GM19239 (cell line): ENCODE measurements around the gene C1orf35.

Source experiments
- DNase-seq: peaks from one replicate; pipeline ENCODE4 v3.0.0; 2011; ENCODE audit warnings: low spot score; ENCODE audit not compliant: insufficient read length
- FAIRE-seq: peaks from 2 replicates; lab custom pipeline; 2011; peaks lifted over from hg19 to GRCh38; lab: Jason Lieb, UNC

Gene C1orf35

DNA sequence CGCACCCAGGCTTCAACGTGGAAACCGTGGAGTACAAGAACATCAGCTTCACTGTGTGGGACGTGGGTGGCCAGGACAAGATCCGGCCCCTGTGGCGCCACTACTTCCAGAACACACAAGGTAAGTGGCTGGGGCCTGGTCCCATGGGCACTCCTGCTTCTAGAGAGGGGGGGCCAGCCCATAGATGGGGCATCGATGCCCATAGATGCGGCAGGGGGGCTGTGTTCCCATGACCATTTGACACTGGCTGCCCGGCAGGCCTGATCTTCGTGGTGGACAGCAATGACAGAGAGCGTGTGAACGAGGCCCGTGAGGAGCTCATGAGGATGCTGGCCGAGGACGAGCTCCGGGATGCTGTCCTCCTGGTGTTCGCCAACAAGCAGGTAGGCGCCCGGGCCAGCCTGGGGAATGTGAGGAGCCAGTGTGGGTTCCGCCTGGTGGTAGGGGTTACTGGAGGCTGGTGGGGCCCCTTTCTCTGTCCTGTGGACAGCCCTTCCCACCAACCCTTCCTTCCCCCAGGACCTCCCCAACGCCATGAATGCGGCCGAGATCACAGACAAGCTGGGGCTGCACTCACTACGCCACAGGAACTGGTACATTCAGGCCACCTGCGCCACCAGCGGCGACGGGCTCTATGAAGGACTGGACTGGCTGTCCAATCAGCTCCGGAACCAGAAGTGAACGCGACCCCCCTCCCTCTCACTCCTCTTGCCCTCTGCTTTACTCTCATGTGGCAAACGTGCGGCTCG, 5.6 kb downstream of the C1orf35 start:
- no peak for FAIRE-seq
- DNase-seq, result no peak

DNA sequence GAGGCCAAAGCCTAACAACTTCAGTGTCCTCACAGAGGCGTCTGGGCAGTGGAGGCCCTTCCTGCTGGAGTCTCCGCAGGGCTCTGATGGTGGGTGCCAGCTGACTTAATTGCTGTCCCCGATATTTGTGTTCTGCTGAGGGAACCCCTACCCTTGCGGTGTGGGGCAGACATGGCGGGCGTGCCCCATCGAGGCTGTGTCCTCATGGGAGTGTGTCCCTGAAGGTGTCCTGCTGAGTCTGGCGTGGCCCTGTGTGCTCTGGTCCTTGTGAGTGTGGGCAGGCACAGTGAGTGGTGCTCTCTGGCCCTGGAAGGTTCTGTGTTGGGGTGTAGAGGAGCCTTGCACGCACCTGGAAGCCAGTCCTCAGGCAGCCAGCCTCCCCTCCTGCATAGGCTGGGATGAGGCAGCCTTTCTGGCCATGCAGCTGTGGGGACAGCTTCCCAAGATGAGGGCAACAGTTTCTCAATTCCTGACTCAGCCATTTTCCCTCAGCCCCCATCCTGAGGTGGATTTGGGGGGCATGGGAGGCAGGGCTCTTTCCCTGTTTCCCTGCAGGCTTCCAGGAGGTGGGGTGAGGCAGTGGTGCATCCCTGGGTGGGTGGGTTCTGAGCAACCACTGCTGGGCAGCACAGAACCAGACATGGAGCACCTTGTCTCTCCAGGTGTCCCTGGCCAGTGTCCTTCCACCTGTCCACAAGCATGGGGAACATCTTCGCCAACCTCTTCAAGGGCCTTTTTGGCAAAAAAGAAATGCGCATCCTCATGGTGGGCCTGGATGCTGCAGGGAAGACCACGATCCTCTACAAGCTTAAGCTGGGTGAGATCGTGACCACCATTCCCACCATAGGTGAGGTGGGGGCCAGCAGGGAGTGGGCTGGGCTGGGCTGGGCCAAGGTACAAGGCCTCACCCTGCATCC, 6.5 kb downstream of the C1orf35 start:
- no peak for FAIRE-seq
- no peak for DNase-seq

- no peak for FAIRE-seq
- no peak for DNase-seq
Observed at GRCh38 chr1:228095938-228096337, 7.2 kb downstream of the C1orf35 start.

- no peak for DNase-seq
- FAIRE-seq, result no peak
Observed at GRCh38 chr1:228095161-228095560, 8.0 kb downstream of the C1orf35 start.

- DNase-seq (no peak), FAIRE-seq (no peak)
Observed at GRCh38 chr1:228094432-228095016, 8.6 kb downstream of the C1orf35 start.

GRCh38 chr1:228093050-228093906, 9.8 kb downstream of the C1orf35 start:
- no peak for DNase-seq
- no peak for FAIRE-seq

GRCh38 chr1:228092342-228093049, 10.6 kb downstream of the C1orf35 start:
- DNase-seq, result no peak
- no peak for FAIRE-seq

DNA sequence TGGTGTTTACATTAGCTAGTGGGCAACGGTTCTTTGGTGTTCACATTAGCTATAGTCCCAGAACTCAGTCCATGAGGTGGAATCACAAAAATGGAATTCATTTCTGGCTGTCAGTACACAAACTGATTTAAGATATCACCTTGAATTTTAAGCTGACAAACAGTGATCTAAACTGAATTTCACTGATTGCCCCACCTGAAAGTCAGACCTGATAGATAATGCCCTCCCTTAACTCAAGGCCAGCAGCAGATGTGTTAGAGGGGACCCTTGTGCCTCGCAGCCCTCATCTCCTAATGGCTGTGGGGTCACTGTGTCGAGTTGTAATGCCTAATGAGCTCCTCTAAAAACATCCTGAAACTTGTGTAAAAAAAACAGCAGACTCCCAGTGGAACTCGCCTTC, 12.0 kb downstream of the C1orf35 start:
- DNase-seq (no peak), FAIRE-seq (no peak)

GRCh38 chr1:228090613-228091081, 12.5 kb downstream of the C1orf35 start:
- DNase-seq, result no peak

GRCh38 chr1:228089519-228090380, 13.4 kb downstream of the C1orf35 start:
- no peak for FAIRE-seq
- DNase-seq, result no peak

More at GRCh38 chr1:228090613-228091081, 12.5 kb downstream of the C1orf35 start:
- no peak for FAIRE-seq

- no peak for FAIRE-seq
- no peak for DNase-seq
Observed at GRCh38 chr1:228088586-228089498, 14.3 kb downstream of the C1orf35 start.

DNA sequence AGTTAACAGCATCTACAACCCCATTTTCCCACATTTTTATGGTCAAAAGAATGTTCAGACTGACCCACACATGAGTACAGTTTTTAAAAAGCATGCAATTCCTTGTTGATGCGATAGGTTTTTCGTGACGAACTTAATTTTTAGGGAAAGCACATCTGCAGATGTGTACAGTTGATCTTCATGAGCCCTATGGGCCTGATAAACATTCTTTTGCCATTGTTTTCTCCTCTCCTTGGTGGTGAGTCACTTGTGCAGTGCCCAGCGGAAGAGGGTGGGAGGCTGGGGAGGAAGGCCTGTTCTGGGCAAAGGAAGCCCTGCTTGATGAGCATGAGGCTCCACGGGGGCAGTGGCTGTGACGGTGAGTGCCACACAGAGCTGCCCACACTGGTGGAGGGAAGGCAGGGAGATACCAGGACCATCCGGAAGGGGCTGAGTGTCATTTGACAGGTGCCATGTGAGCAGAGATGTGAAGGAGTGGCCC, 15.3 kb downstream of the C1orf35 start:
- FAIRE-seq, result no peak
- DNase-seq, result no peak

DNA sequence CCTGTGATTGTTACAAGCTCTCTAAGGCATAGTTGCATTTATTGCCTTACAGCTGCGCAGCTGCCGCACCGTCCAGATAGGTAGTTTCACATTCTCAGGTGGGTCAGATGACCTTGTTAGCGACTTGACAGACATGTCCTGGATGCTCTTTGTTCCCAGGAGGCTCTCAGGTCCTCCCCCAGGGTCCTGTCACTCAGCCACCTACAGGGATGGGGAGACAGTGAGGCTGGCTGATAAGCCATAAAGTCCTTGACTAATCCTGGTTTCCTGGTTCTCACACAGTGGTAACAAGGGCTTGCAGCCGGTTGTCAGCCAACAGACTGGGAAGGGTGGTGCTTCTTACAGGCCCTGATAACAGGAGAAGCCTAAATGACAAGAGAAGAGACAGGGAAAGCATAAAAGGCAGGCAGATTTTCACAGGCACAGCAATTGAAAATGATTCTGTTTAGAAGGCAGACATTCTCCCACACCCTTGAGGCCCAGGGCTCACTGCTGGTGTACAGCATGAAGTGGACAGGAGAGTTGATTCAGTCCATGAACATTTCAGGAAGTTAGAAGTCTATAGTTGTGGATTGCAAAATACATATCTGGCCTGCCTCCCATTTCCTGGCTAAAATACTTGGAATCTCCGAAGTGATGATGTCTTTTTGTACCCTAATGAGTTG, 17.7 kb downstream of the C1orf35 start:
- DNase-seq (no peak), FAIRE-seq (no peak)

- FAIRE-seq (no peak), DNase-seq (no peak)
Observed at GRCh38 chr1:228084797-228085196, 18.3 kb downstream of the C1orf35 start.

- FAIRE-seq, result no peak
Observed at GRCh38 chr1:228084325-228084724, 18.8 kb downstream of the C1orf35 start.

DNA sequence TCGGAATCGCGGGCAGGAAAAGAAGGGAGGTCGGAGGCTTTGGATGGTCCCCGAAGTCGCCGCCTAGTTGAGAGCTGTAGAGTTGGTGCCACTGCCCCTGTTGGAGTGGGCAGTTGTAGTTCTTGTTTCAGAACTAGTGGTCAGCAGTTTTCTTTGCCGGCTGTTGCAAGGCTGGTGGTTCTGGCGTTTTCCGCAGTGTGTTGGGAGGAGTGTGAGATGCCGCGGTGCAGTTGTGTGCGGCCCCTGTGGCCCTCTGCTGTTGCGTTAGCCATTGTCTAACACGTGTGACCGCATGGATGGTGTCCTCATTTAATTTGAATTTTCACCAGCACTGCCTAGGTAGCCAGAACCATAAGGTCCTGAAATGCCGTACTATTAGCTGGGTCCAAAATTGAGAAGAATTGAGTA, 19.2 kb downstream of the C1orf35 start:
- FAIRE-seq, result no peak
- DNase-seq, result no peak

More at GRCh38 chr1:228084325-228084724, 18.8 kb downstream of the C1orf35 start:
- no peak for DNase-seq
